ENCODE data around the gene SELENOK.

The SELENOK gene

DNA sequence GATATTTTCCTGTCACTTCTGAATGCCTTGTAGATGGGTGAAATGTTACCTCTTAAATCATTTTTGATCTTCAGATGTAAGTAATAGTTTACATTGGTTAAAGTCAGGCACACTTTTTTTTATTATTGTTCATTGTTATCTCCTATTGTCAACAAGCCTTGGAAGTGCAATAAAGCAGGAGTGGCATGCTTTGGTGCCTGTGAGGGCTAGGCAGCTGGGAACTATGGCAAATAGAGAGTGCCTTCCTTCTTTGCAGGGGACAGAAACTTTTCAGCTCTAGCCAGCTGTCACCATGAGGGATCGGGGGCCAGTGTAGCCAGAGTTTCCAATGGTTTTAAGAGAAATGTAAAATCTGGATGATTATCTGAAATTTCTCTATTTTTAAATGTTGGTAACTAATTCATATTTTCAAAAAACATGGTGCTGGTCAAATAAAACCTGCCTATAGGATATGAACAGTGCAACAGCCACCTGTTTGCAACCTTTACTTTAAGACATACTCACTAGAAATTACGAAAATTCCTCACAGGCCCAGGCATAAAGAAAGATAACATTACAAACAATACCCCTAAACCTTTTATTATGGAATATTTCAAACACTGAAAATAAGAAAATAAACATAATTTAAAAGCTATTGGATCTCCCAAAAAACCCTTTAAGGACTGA is 9.1 kb upstream of the SELENOK start:
- DNase-seq (ENCODE audit: low spot score): no peak
- TF ChIP-seq, protein P1, sequence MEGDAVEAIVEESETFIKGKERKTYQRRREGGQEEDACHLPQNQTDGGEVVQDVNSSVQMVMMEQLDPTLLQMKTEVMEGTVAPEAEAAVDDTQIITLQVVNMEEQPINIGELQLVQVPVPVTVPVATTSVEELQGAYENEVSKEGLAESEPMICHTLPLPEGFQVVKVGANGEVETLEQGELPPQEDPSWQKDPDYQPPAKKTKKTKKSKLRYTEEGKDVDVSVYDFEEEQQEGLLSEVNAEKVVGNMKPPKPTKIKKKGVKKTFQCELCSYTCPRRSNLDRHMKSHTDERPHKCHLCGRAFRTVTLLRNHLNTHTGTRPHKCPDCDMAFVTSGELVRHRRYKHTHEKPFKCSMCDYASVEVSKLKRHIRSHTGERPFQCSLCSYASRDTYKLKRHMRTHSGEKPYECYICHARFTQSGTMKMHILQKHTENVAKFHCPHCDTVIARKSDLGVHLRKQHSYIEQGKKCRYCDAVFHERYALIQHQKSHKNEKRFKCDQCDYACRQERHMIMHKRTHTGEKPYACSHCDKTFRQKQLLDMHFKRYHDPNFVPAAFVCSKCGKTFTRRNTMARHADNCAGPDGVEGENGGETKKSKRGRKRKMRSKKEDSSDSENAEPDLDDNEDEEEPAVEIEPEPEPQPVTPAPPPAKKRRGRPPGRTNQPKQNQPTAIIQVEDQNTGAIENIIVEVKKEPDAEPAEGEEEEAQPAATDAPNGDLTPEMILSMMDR (IDR thresholded peaks at IDR 0.05; ENCODE audit: extremely low read depth, missing control alignments): no peak

DNA sequence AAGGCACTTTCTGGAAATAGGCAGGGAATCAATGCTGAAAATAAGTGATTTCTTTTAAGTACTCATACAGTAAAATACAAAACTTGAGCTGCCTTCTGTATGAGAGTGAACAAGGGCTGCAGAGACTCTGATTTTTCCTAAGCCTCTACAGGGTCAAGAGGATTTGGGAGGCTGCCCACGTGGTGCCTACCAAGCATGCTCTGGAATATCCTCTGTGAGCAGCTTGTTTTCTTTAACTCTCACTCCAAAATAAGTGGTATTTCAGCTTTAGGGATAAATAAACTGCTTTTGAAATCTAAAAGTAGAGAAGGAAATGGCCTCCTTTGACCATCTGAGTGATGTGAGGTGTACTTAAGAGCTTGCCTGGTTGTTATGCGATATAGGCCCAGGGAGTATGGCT is 8.1 kb upstream of the SELENOK start:
- DNase-seq (ENCODE audit: low spot score): no peak
- TF ChIP-seq, protein P1 (IDR thresholded peaks at IDR 0.05; ENCODE audit: extremely low read depth, missing control alignments): no peak

DNA sequence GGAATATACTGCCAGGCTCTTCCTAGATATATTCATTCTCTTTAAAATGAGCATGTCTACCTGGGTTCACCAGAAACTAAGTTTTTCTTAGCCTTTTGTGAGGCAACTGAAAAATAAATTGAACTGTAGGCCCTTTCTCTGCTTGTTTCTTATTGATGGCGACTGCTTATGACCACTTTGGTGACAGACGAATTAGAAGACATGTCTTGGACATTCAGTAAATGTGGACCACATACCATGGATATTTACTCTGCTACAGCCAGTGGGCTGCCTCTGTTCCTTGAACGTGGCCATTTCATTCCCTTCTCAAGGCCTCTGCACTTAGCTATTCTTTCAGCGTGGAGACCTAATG is 603 bp upstream of the SELENOK start:
- TF ChIP-seq, protein P1 (IDR thresholded peaks at IDR 0.05; ENCODE audit: extremely low read depth, missing control alignments): no peak
- no peak for DNase-seq (ENCODE audit: low spot score)

DNA sequence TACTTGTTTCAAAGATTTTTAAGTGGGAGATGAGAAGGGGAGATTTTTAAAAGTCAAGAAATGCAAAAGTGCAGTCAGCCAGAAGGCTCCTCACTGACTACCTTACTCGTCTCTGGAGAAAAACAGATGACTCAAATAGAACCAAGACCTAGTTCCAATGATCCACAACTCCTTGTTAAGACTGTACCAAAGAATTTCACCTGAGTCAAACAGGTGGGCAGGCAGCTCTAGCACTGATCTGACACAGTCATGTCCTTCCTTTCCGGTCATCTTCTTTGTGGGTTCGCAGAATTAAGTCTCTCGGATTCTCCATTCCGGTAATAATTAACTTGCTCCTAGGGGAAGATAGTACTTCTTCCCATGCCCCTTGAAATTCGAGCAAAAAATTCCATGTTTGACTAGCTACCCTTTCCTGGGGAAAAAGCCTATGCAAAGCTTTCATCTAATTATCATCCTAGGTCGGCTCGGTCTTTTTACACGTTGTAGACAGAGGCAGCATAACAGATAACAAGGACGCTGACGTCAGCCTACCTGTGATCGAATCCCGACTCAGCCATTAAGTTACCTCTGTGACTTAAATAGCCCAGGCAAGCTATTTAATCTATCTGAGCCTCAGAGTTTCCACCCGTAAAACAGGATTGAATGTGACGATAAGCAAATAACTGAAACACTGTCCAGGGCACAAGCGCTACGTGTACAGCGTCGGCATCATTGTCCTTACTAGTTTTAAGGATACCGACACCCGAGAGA is 758 bp downstream of the SELENOK start:
- TF ChIP-seq, protein P1 (IDR thresholded peaks at IDR 0.05; ENCODE audit: extremely low read depth, missing control alignments): no peak
- DNase-seq (ENCODE audit: low spot score): peak; percentile 34

DNA sequence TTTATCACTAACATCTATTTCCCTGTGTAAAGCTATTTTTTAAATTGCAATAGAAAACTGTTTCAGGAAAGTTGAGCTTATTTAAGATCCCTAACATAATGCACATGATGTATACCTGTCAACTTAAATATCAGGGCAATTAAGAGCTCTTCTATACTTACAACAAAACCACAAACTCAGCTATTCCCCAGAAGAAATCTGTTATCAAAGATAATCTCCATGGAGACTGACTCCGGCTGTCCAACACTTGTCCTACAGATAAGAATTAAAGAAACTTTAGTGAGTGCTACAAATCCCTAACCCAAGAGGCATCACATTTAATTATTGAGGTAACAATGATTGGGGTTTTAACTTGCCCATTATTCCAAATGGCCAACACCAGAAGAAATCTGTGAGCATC is 3.4 kb downstream of the SELENOK start:
- no peak for DNase-seq (ENCODE audit: low spot score)
- TF ChIP-seq, protein P1 (IDR thresholded peaks at IDR 0.05; ENCODE audit: extremely low read depth, missing control alignments): no peak

DNA sequence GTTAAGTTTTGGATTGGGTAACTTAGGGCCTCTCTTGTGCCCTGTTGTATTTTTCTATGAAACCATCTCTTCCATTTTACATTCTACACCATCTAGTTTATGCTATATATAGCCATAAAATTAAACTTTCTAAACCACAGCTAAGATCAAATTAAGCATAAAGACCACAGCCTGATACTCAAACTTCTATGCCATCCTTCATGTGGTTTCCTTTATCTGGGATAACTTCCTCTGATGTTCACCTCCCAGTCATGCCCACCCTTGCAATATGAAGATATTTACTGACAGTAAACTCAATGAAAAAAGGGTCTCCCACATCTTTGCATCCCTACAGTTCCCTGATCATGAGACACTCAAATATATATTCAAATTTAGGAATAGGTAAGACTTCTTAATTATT is 4.2 kb downstream of the SELENOK start:
- TF ChIP-seq, protein P1 (IDR thresholded peaks at IDR 0.05; ENCODE audit: extremely low read depth, missing control alignments): no peak
- no peak for DNase-seq (ENCODE audit: low spot score)

DNA sequence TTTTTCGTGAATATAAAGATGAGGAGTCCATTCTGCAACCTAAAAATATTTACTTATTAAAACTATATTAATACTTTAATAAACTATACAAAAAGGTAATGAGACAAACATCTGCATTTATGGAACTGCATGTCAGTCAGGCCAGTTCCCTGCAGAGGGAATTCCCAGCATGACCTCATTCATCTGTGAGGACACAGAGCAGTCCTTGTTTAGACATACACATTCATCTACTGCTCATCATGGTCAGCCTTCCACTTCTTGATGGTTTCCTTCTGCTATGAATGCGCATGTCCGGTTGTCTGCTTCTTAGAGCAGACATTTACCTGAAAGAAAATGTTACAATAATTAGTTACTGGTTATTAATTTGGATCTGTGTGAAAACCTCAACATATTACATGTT is 6.4 kb downstream of the SELENOK start:
- no peak for DNase-seq (ENCODE audit: low spot score)

More for the DNA sequence above, 6.4 kb downstream of the SELENOK start:
- TF ChIP-seq, protein P1 (IDR thresholded peaks at IDR 0.05; ENCODE audit: extremely low read depth, missing control alignments): no peak
